Measurements from ENCODE around the gene PXDN.

The PXDN gene

GRCh38 chr2:1590596-1591460 is 153.5 kb downstream of the PXDN start:
- DNase-seq: no peak
- Mint-ChIP-seq H3K9me3 (no peaks in the 10 kb centered on the region), H3K4me3 (no peak overlapping the region), H3K4me1 (ENCODE audit: low read depth) (peaks cover 3% of the 10 kb centered on the region), H3K36me3 (ENCODE audit: low read depth) (no peaks in the 10 kb centered on the region), H3K27me3 (peaks cover 23% of the 10 kb centered on the region), H3K27ac (no peak overlapping the region)

GRCh38 chr2:1588978-1589621 is 155.2 kb downstream of the PXDN start:
- Mint-ChIP-seq H3K27me3 (peaks cover 23% of the 10 kb centered on the region), H3K36me3 (ENCODE audit: low read depth) (no peaks in the 10 kb centered on the region), H3K4me3 (no peak overlapping the region), H3K27ac (no peak overlapping the region), H3K9me3 (no peaks in the 10 kb centered on the region), H3K4me1 (ENCODE audit: low read depth) (peaks cover 2% of the 10 kb centered on the region)
- no peak for DNase-seq

GRCh38 chr2:1588051-1588977 is 156.0 kb downstream of the PXDN start:
- Mint-ChIP-seq H3K27me3 (peaks cover 23% of the 10 kb centered on the region), H3K36me3 (ENCODE audit: low read depth) (no peaks in the 10 kb centered on the region), H3K9me3 (no peaks in the 10 kb centered on the region), H3K4me1 (ENCODE audit: low read depth) (no peaks in the 10 kb centered on the region), H3K4me3 (no peak overlapping the region), H3K27ac (no peak overlapping the region)
- no peak for DNase-seq

- no peaks in the 10 kb centered on the region for H3K4me1 Mint-ChIP-seq (ENCODE audit: low read depth)
- no peaks in the 10 kb centered on the region for H3K36me3 Mint-ChIP-seq (ENCODE audit: low read depth)
- DNase-seq: no peak
- no peak overlapping the region for H3K4me3 Mint-ChIP-seq
- H3K9me3 Mint-ChIP-seq: no peaks in the 10 kb centered on the region
- peaks cover 24% of the 10 kb centered on the region for H3K27me3 Mint-ChIP-seq
- no peak overlapping the region for H3K27ac Mint-ChIP-seq
Measured at GRCh38 chr2:1586923-1587840, 157.1 kb downstream of the PXDN start.

GRCh38 chr2:1586251-1586922 is 157.9 kb downstream of the PXDN start:
- H3K27me3 Mint-ChIP-seq: peaks cover 26% of the 10 kb centered on the region
- H3K4me1 Mint-ChIP-seq (ENCODE audit: low read depth): no peaks in the 10 kb centered on the region
- DNase-seq: no peak
- H3K9me3 Mint-ChIP-seq: no peaks in the 10 kb centered on the region
- no peak overlapping the region for H3K4me3 Mint-ChIP-seq
- no peak overlapping the region for H3K27ac Mint-ChIP-seq
- H3K36me3 Mint-ChIP-seq (ENCODE audit: low read depth): no peaks in the 10 kb centered on the region

GRCh38 chr2:1585635-1586034 is 158.7 kb downstream of the PXDN start:
- no peak overlapping the region for H3K27ac Mint-ChIP-seq
- peaks cover 19% of the 10 kb centered on the region for H3K27me3 Mint-ChIP-seq
- no peak for DNase-seq
- no peaks in the 10 kb centered on the region for H3K36me3 Mint-ChIP-seq (ENCODE audit: low read depth)
- no peak overlapping the region for H3K4me3 Mint-ChIP-seq
- H3K9me3 Mint-ChIP-seq: no peaks in the 10 kb centered on the region
- H3K4me1 Mint-ChIP-seq (ENCODE audit: low read depth): no peaks in the 10 kb centered on the region

- Mint-ChIP-seq H3K27me3 (peaks cover 11% of the 10 kb centered on the region), H3K4me3 (no peak overlapping the region), H3K4me1 (ENCODE audit: low read depth) (no peaks in the 10 kb centered on the region), H3K36me3 (ENCODE audit: low read depth) (no peaks in the 10 kb centered on the region), H3K9me3 (no peaks in the 10 kb centered on the region), H3K27ac (no peak overlapping the region)
- no peak for DNase-seq
Measured at GRCh38 chr2:1584691-1585485, 159.4 kb downstream of the PXDN start.

GRCh38 chr2:1584051-1584531 is 160.2 kb downstream of the PXDN start:
- no peak for DNase-seq
- H3K27ac Mint-ChIP-seq: no peak overlapping the region
- no peak overlapping the region for H3K4me3 Mint-ChIP-seq
- H3K4me1 Mint-ChIP-seq (ENCODE audit: low read depth): no peaks in the 10 kb centered on the region
- peaks cover 5% of the 10 kb centered on the region for H3K27me3 Mint-ChIP-seq
- H3K9me3 Mint-ChIP-seq: no peaks in the 10 kb centered on the region
- no peaks in the 10 kb centered on the region for H3K36me3 Mint-ChIP-seq (ENCODE audit: low read depth)

- H3K9me3 Mint-ChIP-seq: no peaks in the 10 kb centered on the region
- H3K4me3 Mint-ChIP-seq: no peak overlapping the region
- no peak overlapping the region for H3K27ac Mint-ChIP-seq
- H3K27me3 Mint-ChIP-seq: peaks cover 5% of the 10 kb centered on the region
- no peaks in the 10 kb centered on the region for H3K4me1 Mint-ChIP-seq (ENCODE audit: low read depth)
- no peak for DNase-seq
- no peaks in the 10 kb centered on the region for H3K36me3 Mint-ChIP-seq (ENCODE audit: low read depth)
Measured at GRCh38 chr2:1582891-1583341, 161.4 kb downstream of the PXDN start.

- Mint-ChIP-seq H3K27me3 (peaks cover 5% of the 10 kb centered on the region), H3K4me3 (no peak overlapping the region), H3K36me3 (ENCODE audit: low read depth) (no peaks in the 10 kb centered on the region), H3K9me3 (no peaks in the 10 kb centered on the region), H3K4me1 (ENCODE audit: low read depth) (no peaks in the 10 kb centered on the region), H3K27ac (no peak overlapping the region)
- DNase-seq: no peak
Measured at GRCh38 chr2:1581965-1582625, 162.2 kb downstream of the PXDN start.
